GM12878 (cell line): ENCODE measurements around the gene GP9. TPM values are rescaled to one million over a fixed set of nuclear protein-coding genes. Genes with fewer than 3 reads are reported as not detected.

Experiments
- ATAC-seq: fragments of 200-7000 bp; cut with Tn5 transposase; 3 replicates; pipeline ENCODE4 v1.9.1; 2020; ENCODE audit warnings: mild to moderate bottlenecking, moderate library complexity
- BruUV-seq: library from RNA; stranded (reverse); fragments of 400-500 nt; replicated peaks from 2 replicates; lab custom pipeline; 2021; lab: Mats Ljungman, UMichigan
- CTCF ChIA-PET: fragments of 300-600 bp; sonication (Branson Sonifier 250); formaldehyde crosslinking; extraction: SDS; loops from one replicate; lab custom pipeline; 2021; ENCODE audit warnings: inconsistent platforms; lab: Yijun Ruan, JAX
- POLR2A ChIA-PET: fragments of 350-600 bp; formaldehyde crosslinking; extraction: SDS; loops from one replicate; lab custom pipeline; 2021; ENCODE audit warnings: inconsistent platforms; lab: Charles Lee
- RAD21 ChIA-PET: fragments of 300-600 bp; sonication (Branson Sonifier 250); formaldehyde crosslinking; loops from one replicate; lab custom pipeline; 2023; ENCODE audit warnings: antibody characterized with exemption; ENCODE audit not compliant: unreplicated experiment; lab: Charles Lee
- SMC1A ChIA-PET: fragments of 300-600 bp; sonication (Branson Sonifier 250); formaldehyde crosslinking; loops from one replicate; lab custom pipeline; 2023; ENCODE audit not compliant: unreplicated experiment, uncharacterized antibody; lab: Charles Lee
- DNase-seq: peaks from one replicate; pipeline ENCODE4 v3.0.0-alpha.2; 2011; ENCODE audit warnings: low read depth, low spot score
- FAIRE-seq: peaks from 3 replicates; lab custom pipeline; 2011; peaks lifted over from hg19 to GRCh38; lab: Jason Lieb, UNC
- H2AFZ ChIP-seq: 2 replicates; pipeline ENCODE4 v1.6.0; 2011; ENCODE audit warnings: low read depth, low read length, control low read depth; ENCODE audit not compliant: control insufficient read depth
- H3K27ac ChIP-seq: 2 replicates; pipeline ENCODE4 v1.5.1; 2011; ENCODE audit warnings: control low read depth; ENCODE audit not compliant: control insufficient read depth, insufficient read depth
- H3K27me3 ChIP-seq, 2 experiments: replicated peaks in 1 of 2; 2 replicates each; pipeline versions ENCODE4 v1.6.0 to v1.6.1; 2011; ENCODE audit warnings: low read length in 1 of 2; ENCODE audit not compliant: control insufficient read depth in 2 of 2, insufficient read depth in 2 of 2
- H3K36me3 ChIP-seq, 2 experiments: 2 replicates each; pipeline ENCODE4 v1.5.1; 2011; ENCODE audit warnings: low read length in 1 of 2; ENCODE audit not compliant: control insufficient read depth in 2 of 2, insufficient read depth in 2 of 2
- H3K4me1 ChIP-seq: 2 replicates; pipeline ENCODE4 v1.6.1; 2011; ENCODE audit warnings: mild to moderate bottlenecking, low read length, moderate library complexity, mixed read lengths; ENCODE audit not compliant: control insufficient read depth, insufficient read depth
- H3K4me2 ChIP-seq: 2 replicates; pipeline ENCODE4 v1.6.0; 2011; ENCODE audit warnings: control low read depth; ENCODE audit not compliant: control insufficient read depth, insufficient read depth
- H3K4me3 ChIP-seq: fragments of 200-600 bp; sonication (generic); 2 replicates; pipeline ENCODE4 v1.5.1; 2016
- H3K79me2 ChIP-seq: 2 replicates; pipeline ENCODE4 v1.6.0; 2011; ENCODE audit warnings: low read length; ENCODE audit not compliant: control insufficient read depth, insufficient read depth
- H3K9ac ChIP-seq: 2 replicates; pipeline ENCODE4 v1.8.0; 2011; ENCODE audit warnings: low read length, control low read depth, mixed read lengths; ENCODE audit not compliant: control insufficient read depth, insufficient read depth
- H3K9me3 ChIP-seq: replicated peaks from 3 replicates; pipeline ENCODE4 v1.5.1; 2011; ENCODE audit warnings: mild to moderate bottlenecking, low read length; ENCODE audit not compliant: control insufficient read depth, insufficient read depth
- H4K20me1 ChIP-seq: 2 replicates; pipeline ENCODE4 v1.6.0; 2011; ENCODE audit not compliant: control insufficient read depth, insufficient read depth
- CBFB ChIP-seq: IDR thresholded peaks from 2 replicates; pipeline ENCODE4 v1.6.1; 2016; ENCODE audit warnings: antibody characterized with exemption, low read depth
- CREB1 ChIP-seq: IDR thresholded peaks from 2 replicates; pipeline ENCODE4 v1.6.1; 2012; ENCODE audit warnings: low read depth, mild to moderate bottlenecking, inconsistent platforms
- EGR1 ChIP-seq, 2 experiments: IDR thresholded peaks; 1 replicate in 1 of 2; 2 replicates in 1 of 2; pipeline ENCODE4 v1.6.1; 2011 to 2012; ENCODE audit warnings: low read depth in 2 of 2, low read length in 2 of 2, borderline replicate concordance in 1 of 2, mild to moderate bottlenecking in 1 of 2, moderate library complexity in 1 of 2
- HDGF ChIP-seq: fragments of 450-650 bp; IDR thresholded peaks from 2 replicates; pipeline ENCODE4 v1.6.1; 2016; ENCODE audit warnings: antibody characterized with exemption
- KAT2A ChIP-seq: conservative IDR thresholded peaks from 2 replicates; pipeline ENCODE4 v1.6.1; 2011; ENCODE audit warnings: low read depth, low read length; ENCODE audit not compliant: control insufficient read depth
- MEF2B ChIP-seq: fragments of 450-650 bp; IDR thresholded peaks from 2 replicates; pipeline ENCODE4 v1.6.1; 2018; ENCODE audit warnings: mild to moderate bottlenecking, moderate library complexity; ENCODE audit not compliant: partially characterized antibody, poor library complexity, severe bottlenecking
- NKRF ChIP-seq: fragments of 450-650 bp; conservative IDR thresholded peaks from 2 replicates; pipeline ENCODE4 v1.6.1; 2017; ENCODE audit warnings: mild to moderate bottlenecking, moderate library complexity
- PKNOX1 ChIP-seq: fragments of 450-650 bp; IDR thresholded peaks from 2 replicates; pipeline ENCODE4 v1.6.1; 2016; ENCODE audit warnings: mild to moderate bottlenecking
- REST ChIP-seq: IDR thresholded peaks from 2 replicates; pipeline ENCODE4 v1.6.1; 2012; ENCODE audit warnings: mild to moderate bottlenecking, low read depth, low read length
- SIN3A ChIP-seq: IDR thresholded peaks from 2 replicates; pipeline ENCODE4 v1.6.1; 2012; ENCODE audit warnings: low read depth, low read length, improper control_type of control experiment
- SREBF2 ChIP-seq: IDR thresholded peaks from 2 replicates; pipeline ENCODE4 v1.6.1; 2012; ENCODE audit warnings: mild to moderate bottlenecking, low read length
- STAT1 ChIP-seq: fragments of 450-650 bp; conservative IDR thresholded peaks from 2 replicates; pipeline ENCODE4 v1.6.1; 2014; ENCODE audit warnings: antibody characterized with exemption, mild to moderate bottlenecking
- ZBTB11 ChIP-seq: fragments of 450-650 bp; formaldehyde crosslinking; IDR thresholded peaks from 2 replicates; pipeline ENCODE4 v1.5.0; 2022; ENCODE audit warnings: mild to moderate bottlenecking, missing genetic modification characterization
- ZSCAN29 ChIP-seq: fragments of 450-650 bp; IDR thresholded peaks from 2 replicates; pipeline ENCODE4 v1.6.1; 2017; ENCODE audit warnings: mild to moderate bottlenecking, moderate library complexity
- WGBS: methylation state at CpG from one replicate; pipeline ENCODE4 v1.1.6; 2016; ENCODE audit warnings: low lambda C conversion rate; ENCODE audit not compliant: insufficient replicate concordance, insufficient coverage; ENCODE audit errors: missing lambda C conversion rate; 5-methylcytosine and 5-hydroxymethylcytosine counted together
- in situ Hi-C: fragments of 300-500 bp; cut with MboI; formaldehyde crosslinking; loops from 9 replicates; pipeline ENCODE4 v1.14.3; 2018; ENCODE audit warnings: mixed read lengths
- intact Hi-C: fragments of 100-400 bp; cut with micrococcal nuclease; formaldehyde crosslinking; loops from one replicate; pipeline ENCODE4 v1.14.2; 2022; ENCODE audit not compliant: unreplicated experiment
- polyA plus RNA-seq, 11 experiments: library from polyadenylated mRNA; depleted of rRNA in 4 of 11; unstranded in 6 of 11; stranded (reverse) in 5 of 11; fragments of >200 nt; fragmentation: Nextera tagmentation in 4 of 11; fragmentation: Illumina TruSeq in 1 of 11; extraction: Ambion mirVana in 4 of 11; extraction: Trizol in 1 of 11; gene quantifications; 1 replicate in 1 of 11; 2 replicates in 10 of 11; pipeline versions ENCODE4 v1.2.1 to v1.2.3, GENCODE V29; 2011 to 2016; ENCODE audit warnings: inconsistent platforms in 2 of 11, missing spikeins in 2 of 11, low read depth in 1 of 11
- total RNA-seq, 4 experiments: library from RNA; depleted of rRNA in 3 of 4; stranded (reverse); fragments of >200 nt in 3 of 4; fragmentation: Illumina TruSeq in 1 of 4; extraction: Trizol in 1 of 4; gene quantifications; 2 replicates each; pipeline versions ENCODE4 v1.2.1 to v1.2.3, GENCODE V29; 2013 to 2021

The GP9 gene
- total and polyA plus RNA-seq, 10 of the 15 experiments (the other 5 are each of a cell fraction or from before 2014, with no cell fraction given): 0.15 TPM; not detected in 9

- Histone ChIP-seq H3K36me3 (no peaks in the 10 kb centered on the region), H3K9ac (no peak overlapping the region), H3K9me3 (peaks cover 2% of the 10 kb centered on the region; the same call in 1 of the 3 replicates), H3K4me1 (no peaks in the 10 kb centered on the region), H3K27ac (no peak overlapping the region), H4K20me1 (no peaks in the 10 kb centered on the region), H2AFZ (no peak overlapping the region), H3K27me3 (no peaks in the 10 kb centered on the region; a peak in 3 of 4 replicates), H3K4me3 (no peak overlapping the region), H3K4me2 (no peak overlapping the region), H3K79me2 (no peaks in the 10 kb centered on the region)
- no peak for ATAC-seq
- ChIA-PET POLR2A (interaction anchor here (0.7 kb wide), 1 partner anchor 12 kb away, joined by 6 read pairs; no protein-coding TSS in a partner anchor), SMC1A (interaction anchor here (1.3 kb wide), 1 partner anchor 182 kb away, joined by 7 read pairs; no protein-coding TSS in a partner anchor), RAD21 (no interaction called here), CTCF (interaction anchor here (0.6 to 1.0 kb wide), 2 partner anchors 10 to 175 kb away, joined by 3 read pairs; no protein-coding TSS in a partner anchor)
- intact Hi-C loops: no loop called here
- DNase-seq: no peak
- BruUV-seq: no TSS peak
- 31% methylated on average over 15 of the region's 15 CpGs for WGBS
- in situ Hi-C loops: no loop called here
- FAIRE-seq: no peak
- TF ChIP-seq NKRF (no peak), CREB1 (no peak), HDGF (no peak), STAT1 (no peak), EGR1 (IDR thresholded peaks at IDR 0.05; ENCODE audit: borderline replicate concordance in 1 of 2, low read depth in 2 of 2, low read length in 2 of 2) (no peak), SIN3A (no peak), ZBTB11 (CRISPR knock-in tag) (no peak), ZSCAN29 (no peak), MEF2B (no peak), PKNOX1 (no peak), REST (no peak), KAT2A (no peak), SREBF2 (no peak), CBFB (no peak)
Measured at GRCh38 chr3:129063841-129064482, 3.4 kb downstream of the GP9 start.
